Esophagus muscularis mucosa (tissue), 4 donors: Measurements from ENCODE around the gene LRMDA. TPM values are rescaled to one million over a fixed set of nuclear protein-coding genes. Genes with fewer than 3 reads are reported as not detected.
A peak's percentile ranks its signal among the peaks of the same experiment; 100 is the strongest.

Source experiments
- DNase-seq: peaks from one replicate; pipeline ENCODE4 v3.0.0-alpha.2; 2017; ENCODE audit errors: extremely low spot score
- H3K27ac ChIP-seq, 4 donors: fragments of 200-600 bp; sonication (generic); replicated peaks in 1 of 4; 1 replicate in 3 of 4; 2 replicates in 1 of 4; pipeline ENCODE4 v1.5.1; 2016 to 2019; ENCODE audit warnings: mild to moderate bottlenecking in 1 of 4
- H3K27me3 ChIP-seq, 4 donors: fragments of 200-600 bp; sonication (generic); one replicate each; pipeline versions ENCODE4 v1.5.1 to v1.6.0; 2016 to 2019
- H3K36me3 ChIP-seq, 4 donors: fragments of 200-600 bp; sonication (generic); one replicate each; pipeline ENCODE4 v1.5.1; 2016 to 2019
- H3K4me1 ChIP-seq, 4 donors: fragments of 200-600 bp; sonication (generic); one replicate each; pipeline ENCODE4 v1.5.1; 2016 to 2019
- H3K4me3 ChIP-seq, 4 donors: fragments of 200-600 bp; sonication (generic); 1 replicate in 2 of 4; 2 replicates in 2 of 4; pipeline ENCODE4 v1.5.1; 2016 to 2019; ENCODE audit warnings: mild to moderate bottlenecking in 4 of 4, moderate library complexity in 1 of 4
- H3K9me3 ChIP-seq, 4 donors: fragments of 200-600 bp; sonication (generic); 1 replicate in 3 of 4; 2 replicates in 1 of 4; pipeline ENCODE4 v1.5.1; 2016 to 2019
- EP300 ChIP-seq: sonication (generic); formaldehyde crosslinking; IDR thresholded peaks from one replicate; pipeline ENCODE4 v1.6.1; 2017; ENCODE audit warnings: antibody characterized with exemption
- POLR2A ChIP-seq: fragments of 450-650 bp; IDR thresholded peaks from one replicate; pipeline ENCODE4 v1.6.1; 2017; ENCODE audit warnings: antibody characterized with exemption, moderate library complexity, mild to moderate bottlenecking, low read depth
- POLR2AphosphoS5 ChIP-seq, 2 donors: sonication (generic); formaldehyde crosslinking; IDR thresholded peaks; one replicate each; pipeline ENCODE4 v1.6.1; 2017; ENCODE audit warnings: antibody characterized with exemption in 2 of 2
- WGBS: methylation state at CpG from one replicate; pipeline ENCODE4 v1.1.5; 2018; 5-methylcytosine and 5-hydroxymethylcytosine counted together
- intact Hi-C: fragments of 100-400 bp; cut with DNase I; formaldehyde crosslinking; loops from one replicate; pipeline ENCODE4 v1.15.1; 2023
- total RNA-seq, 4 donors: library from RNA; depleted of rRNA; stranded (reverse); fragments of >200 nt; gene quantifications; one replicate each; pipeline versions ENCODE4 v1.1.0 to v1.2.1, GENCODE V29; 2016
- TF ChIP-seq, protein P1 (sequence below), 3 experiments: fragments of 200-600 bp in 2 of 3; fragments of 450-650 bp in 1 of 3; sonication (generic) in 2 of 3; IDR thresholded peaks; one replicate each; pipeline ENCODE4 v1.5.1; 2017 to 2019; ENCODE audit warnings: antibody characterized with exemption in 3 of 3, mild to moderate bottlenecking in 2 of 3, moderate library complexity in 1 of 3

LRMDA gene
- total RNA-seq, 4 donors from 2014 or later, result 14.3 to 34.9 (median 26.5) TPM

DNA sequence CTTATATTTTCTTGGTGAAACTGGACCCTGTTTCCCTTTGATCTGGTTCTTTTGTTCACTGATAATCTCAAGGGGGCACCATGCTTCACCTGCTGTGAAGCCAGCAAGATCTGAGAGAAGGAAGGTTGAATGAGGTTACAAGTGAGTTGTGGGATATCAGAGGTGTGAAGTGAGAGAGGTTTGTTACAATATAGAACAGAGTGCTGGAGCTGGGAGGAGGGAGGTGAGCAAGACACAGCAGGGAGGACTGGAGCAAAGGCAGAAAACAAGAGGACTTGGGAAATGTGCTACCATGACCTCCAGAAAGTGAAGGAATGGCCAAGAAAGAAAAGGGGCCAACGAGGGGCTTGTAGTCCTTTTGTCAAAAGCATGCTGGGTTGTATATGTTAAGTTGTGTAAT lies 156.6 kb downstream of the LRMDA start:
- Histone ChIP-seq H3K36me3 (no peaks in the 10 kb centered on the region), H3K9me3 (peaks cover under 1 to 8% (median 3%) of the 10 kb centered on the region in 4 donors), H3K27ac (no peak overlapping the region), H3K4me3 (no peak overlapping the region), H3K4me1 (peaks cover 0 to 14% (median 7%) of the 10 kb centered on the region in 4 donors), H3K27me3 (no peaks in the 10 kb centered on the region)
- TF ChIP-seq POLR2AphosphoS5 (IDR thresholded peaks at IDR 0.05), result no peak
- TF ChIP-seq, protein P1, sequence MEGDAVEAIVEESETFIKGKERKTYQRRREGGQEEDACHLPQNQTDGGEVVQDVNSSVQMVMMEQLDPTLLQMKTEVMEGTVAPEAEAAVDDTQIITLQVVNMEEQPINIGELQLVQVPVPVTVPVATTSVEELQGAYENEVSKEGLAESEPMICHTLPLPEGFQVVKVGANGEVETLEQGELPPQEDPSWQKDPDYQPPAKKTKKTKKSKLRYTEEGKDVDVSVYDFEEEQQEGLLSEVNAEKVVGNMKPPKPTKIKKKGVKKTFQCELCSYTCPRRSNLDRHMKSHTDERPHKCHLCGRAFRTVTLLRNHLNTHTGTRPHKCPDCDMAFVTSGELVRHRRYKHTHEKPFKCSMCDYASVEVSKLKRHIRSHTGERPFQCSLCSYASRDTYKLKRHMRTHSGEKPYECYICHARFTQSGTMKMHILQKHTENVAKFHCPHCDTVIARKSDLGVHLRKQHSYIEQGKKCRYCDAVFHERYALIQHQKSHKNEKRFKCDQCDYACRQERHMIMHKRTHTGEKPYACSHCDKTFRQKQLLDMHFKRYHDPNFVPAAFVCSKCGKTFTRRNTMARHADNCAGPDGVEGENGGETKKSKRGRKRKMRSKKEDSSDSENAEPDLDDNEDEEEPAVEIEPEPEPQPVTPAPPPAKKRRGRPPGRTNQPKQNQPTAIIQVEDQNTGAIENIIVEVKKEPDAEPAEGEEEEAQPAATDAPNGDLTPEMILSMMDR (IDR thresholded peaks at IDR 0.05), result no peak
- no peak for TF ChIP-seq POLR2A
- no peak for TF ChIP-seq EP300
- 50% methylated on average over 1 of the region's 1 CpG for WGBS
- intact Hi-C loops, result no loop called here
- DNase-seq, result no peak

DNA sequence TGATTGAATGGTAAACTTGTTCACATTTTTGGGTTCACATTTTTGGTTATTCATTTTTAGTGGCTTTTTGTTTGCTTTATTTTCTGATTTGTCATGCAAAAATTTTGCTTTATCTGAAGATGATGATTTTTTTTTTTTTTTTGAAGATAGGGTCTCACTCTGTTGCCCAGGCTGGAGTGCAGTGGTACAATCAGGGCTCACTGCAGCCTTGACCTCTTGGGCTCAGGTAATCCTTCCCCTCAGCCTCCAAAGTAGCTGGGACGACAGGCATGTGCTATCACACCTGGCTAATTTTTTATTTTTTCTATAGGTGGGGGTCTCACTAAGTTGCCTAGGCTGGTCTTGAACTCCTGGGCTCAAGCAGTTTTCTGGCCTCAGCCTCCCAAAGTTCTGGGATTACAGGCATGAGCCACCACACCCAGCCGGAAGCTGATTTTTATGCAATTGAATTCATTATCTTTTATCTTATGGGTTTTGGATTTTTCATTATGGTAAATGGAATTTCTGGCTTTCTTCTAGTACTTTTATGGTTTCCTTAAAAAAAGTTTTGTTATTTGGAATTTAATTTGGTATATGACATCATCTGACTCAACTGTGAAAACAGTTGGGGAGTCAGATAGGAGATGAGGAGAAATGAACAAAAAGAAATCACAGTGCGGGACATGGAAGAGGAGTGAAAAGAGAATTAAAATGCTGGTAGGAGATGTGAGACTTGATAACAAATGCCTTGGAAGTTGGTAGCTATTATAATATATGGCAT lies 158.7 kb downstream of the LRMDA start:
- 97% methylated on average over 3 of the region's 3 CpGs for WGBS
- intact Hi-C loops, result no loop called here
- Histone ChIP-seq H3K36me3 (no peaks in the 10 kb centered on the region), H3K9me3 (no peaks in the 10 kb centered on the region), H3K4me1 (peaks cover 0 to 24% (median 15%) of the 10 kb centered on the region in 4 donors), H3K4me3 (no peak overlapping the region), H3K27ac (no peak overlapping the region), H3K27me3 (no peaks in the 10 kb centered on the region)
- TF ChIP-seq POLR2AphosphoS5 (IDR thresholded peaks at IDR 0.05) (no peak), EP300 (no peak), POLR2A (no peak)
- TF ChIP-seq, protein P1 (IDR thresholded peaks at IDR 0.05), result no peak
- no peak for DNase-seq

DNA sequence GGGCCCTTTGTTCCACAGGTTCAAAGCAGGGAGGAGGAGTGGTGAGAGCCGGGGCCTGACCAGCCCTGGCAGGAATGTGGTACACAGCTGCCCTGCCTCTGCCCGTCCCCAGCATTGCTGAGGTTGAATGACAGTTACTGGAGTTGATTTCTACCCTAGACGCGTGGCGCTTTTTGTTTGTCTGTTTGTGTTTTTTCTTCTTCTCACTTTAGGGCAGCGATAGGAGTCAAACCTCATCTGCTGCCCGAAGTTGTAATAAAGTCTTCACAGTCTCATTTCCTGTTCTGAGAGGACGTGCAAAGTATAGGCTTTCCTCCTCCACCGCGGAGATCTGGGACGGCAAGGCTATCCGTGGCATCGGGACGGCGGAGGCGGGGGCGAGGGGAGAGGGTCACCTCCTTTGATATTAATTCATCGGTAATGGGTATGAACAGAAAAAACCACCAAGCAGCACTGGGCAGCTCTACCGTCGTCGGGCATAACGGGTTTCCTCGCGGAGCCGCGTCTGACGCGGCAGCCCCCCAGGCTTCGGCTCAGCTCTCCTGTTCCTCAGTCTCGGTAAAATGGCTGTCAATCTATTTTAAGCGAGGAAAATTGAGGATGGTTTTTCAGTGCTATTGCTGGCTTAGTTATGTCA lies 160.8 kb downstream of the LRMDA start:
- Histone ChIP-seq H3K27me3 (no peaks in the 10 kb centered on the region), H3K9me3 (no peaks in the 10 kb centered on the region), H3K36me3 (no peaks in the 10 kb centered on the region), H3K4me3 (peak overlapping the region in 3 of 4 donors; percentile 10 to 33 (median 24)), H3K27ac (peak overlapping the region in 1 of 4 donors; percentile 29), H3K4me1 (peaks cover 0 to 24% (median 15%) of the 10 kb centered on the region in 4 donors)
- TF ChIP-seq EP300, result no peak
- TF ChIP-seq, protein P1 (IDR thresholded peaks at IDR 0.05), result no peak
- TF ChIP-seq POLR2A, result no peak
- TF ChIP-seq POLR2AphosphoS5 (IDR thresholded peaks at IDR 0.05), result no peak
- intact Hi-C loops, result no loop called here
- DNase-seq, result no peak
- 88% methylated on average over 31 of the region's 31 CpGs for WGBS

DNA sequence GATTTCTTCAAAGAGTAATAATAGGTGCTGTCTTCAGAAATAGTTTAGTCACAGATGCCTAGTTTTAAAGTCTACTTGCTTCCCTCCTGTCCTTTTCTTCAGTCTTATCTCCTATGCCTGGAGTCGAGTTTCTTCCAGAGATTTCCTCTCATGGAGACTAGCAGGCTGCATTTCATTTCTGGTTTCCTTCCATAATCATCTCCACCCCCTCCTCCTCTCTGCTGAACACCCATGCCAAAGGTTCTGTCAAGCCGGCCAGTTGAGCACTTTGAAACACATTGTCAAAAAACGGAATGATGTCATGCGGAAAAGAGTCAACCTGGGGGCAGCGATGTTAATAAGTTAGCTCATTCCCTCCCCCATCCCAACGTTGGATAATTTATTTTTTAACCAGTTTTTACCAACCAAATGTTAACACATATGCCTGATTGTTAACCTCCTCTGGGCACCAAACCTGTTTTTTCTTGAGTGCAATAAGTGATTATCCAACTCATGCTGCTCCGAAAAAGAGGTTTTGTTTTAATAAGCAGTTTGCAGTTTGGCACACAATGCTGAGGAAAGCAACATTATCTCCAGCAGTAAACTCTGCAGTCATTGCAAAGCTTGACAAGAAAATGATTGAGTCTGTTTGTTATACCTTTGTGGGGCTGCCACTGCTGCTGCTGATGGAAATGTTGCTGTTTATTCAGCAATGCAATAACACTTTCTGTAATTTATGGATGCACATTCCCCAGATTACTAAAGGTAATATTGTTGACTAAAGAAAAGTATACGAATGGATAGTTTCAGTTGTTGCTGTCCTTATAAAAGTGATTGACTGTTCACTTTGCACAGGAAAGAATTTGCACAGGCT lies 161.6 kb downstream of the LRMDA start:
- intact Hi-C loops, result no loop called here
- peak overlapping the region in 1 of 4 donors; percentile 29 for H3K27ac ChIP-seq

More for the DNA sequence above, 161.6 kb downstream of the LRMDA start:
- TF ChIP-seq, protein P1 (IDR thresholded peaks at IDR 0.05), result no peak
- TF ChIP-seq POLR2A, result no peak
- TF ChIP-seq POLR2AphosphoS5 (IDR thresholded peaks at IDR 0.05), result no peak
- no peak for TF ChIP-seq EP300
- Histone ChIP-seq H3K27me3 (no peaks in the 10 kb centered on the region), H3K9me3 (no peaks in the 10 kb centered on the region), H3K4me1 (peaks cover 0 to 29% (median 15%) of the 10 kb centered on the region in 4 donors), H3K4me3 (peak overlapping the region in 3 of 4 donors; percentile 10 to 33 (median 24)), H3K36me3 (no peaks in the 10 kb centered on the region)
- 44% methylated on average over 8 of the region's 8 CpGs for WGBS
- DNase-seq, result no peak
